Trophoblast cell (in vitro differentiated cells and primary cell): ENCODE data around the gene EIF3D.
A peak's percentile ranks its signal among the peaks of the same experiment; 100 is the strongest.

Experiments used
- DNase-seq, 2 donors: peaks; one replicate each; pipeline ENCODE4 v3.0.0-alpha.2; 2016
- H2AFZ ChIP-seq: 2 replicates; pipeline ENCODE4 v1.6.1; 2013; ENCODE audit warnings: low read length, moderate library complexity, mild to moderate bottlenecking; ENCODE audit not compliant: insufficient read depth, poor library complexity
- H2AK5ac ChIP-seq: 2 replicates; pipeline ENCODE4 v1.6.1; 2013; ENCODE audit warnings: mild to moderate bottlenecking, low read length
- H2BK120ac ChIP-seq: 2 replicates; pipeline ENCODE4 v1.6.1; 2013; ENCODE audit warnings: low read length, mild to moderate bottlenecking, moderate library complexity; ENCODE audit not compliant: insufficient read depth, poor library complexity
- H2BK12ac ChIP-seq: 2 replicates; pipeline ENCODE4 v1.6.1; 2013; ENCODE audit warnings: mild to moderate bottlenecking, low read length, moderate library complexity
- H2BK5ac ChIP-seq: 2 replicates; pipeline ENCODE4 v1.6.1; 2013; ENCODE audit warnings: low read length, low read depth, moderate library complexity, mild to moderate bottlenecking; ENCODE audit not compliant: poor library complexity
- H3K14ac ChIP-seq: 2 replicates; pipeline ENCODE4 v1.6.1; 2013; ENCODE audit warnings: mild to moderate bottlenecking, low read length
- H3K18ac ChIP-seq: 2 replicates; pipeline ENCODE4 v1.6.1; 2013; ENCODE audit warnings: mild to moderate bottlenecking, low read length
- H3K23ac ChIP-seq: 2 replicates; pipeline ENCODE4 v1.6.1; 2013; ENCODE audit warnings: low read length
- H3K27ac ChIP-seq: 2 replicates; pipeline ENCODE4 v1.5.1; 2013; ENCODE audit warnings: low read depth, mild to moderate bottlenecking, inconsistent platforms, low read length, moderate library complexity
- H3K27me3 ChIP-seq: 2 replicates; pipeline ENCODE4 v1.6.1; 2013; ENCODE audit warnings: inconsistent platforms, mild to moderate bottlenecking, low read length, moderate library complexity; ENCODE audit not compliant: insufficient read depth
- H3K36me3 ChIP-seq, 2 experiments: 1 replicate in 1 of 2; 2 replicates in 1 of 2; pipeline ENCODE4 v1.6.1; 2013; ENCODE audit warnings: low read length in 2 of 2, mild to moderate bottlenecking in 2 of 2, moderate library complexity in 1 of 2; ENCODE audit not compliant: insufficient read depth in 2 of 2, control insufficient read depth in 1 of 2
- H3K4ac ChIP-seq: 2 replicates; pipeline ENCODE4 v1.6.1; 2013; ENCODE audit warnings: low read depth, mild to moderate bottlenecking, low read length, moderate library complexity
- H3K4me1 ChIP-seq, 2 experiments: 1 replicate in 1 of 2; 2 replicates in 1 of 2; pipeline ENCODE4 v1.6.1; 2013; ENCODE audit warnings: low read length in 2 of 2, mild to moderate bottlenecking in 2 of 2, moderate library complexity in 1 of 2; ENCODE audit not compliant: insufficient read depth in 2 of 2, control insufficient read depth in 1 of 2
- H3K4me2 ChIP-seq: 2 replicates; pipeline ENCODE4 v1.6.1; 2013; ENCODE audit warnings: inconsistent platforms, mild to moderate bottlenecking, low read length, moderate library complexity
- H3K4me3 ChIP-seq: 2 replicates; pipeline ENCODE4 v1.5.1; 2013; ENCODE audit warnings: mild to moderate bottlenecking, low read depth, low read length, inconsistent platforms
- H3K79me1 ChIP-seq: one replicate; pipeline ENCODE4 v1.6.1; 2013; ENCODE audit warnings: low read length
- H3K79me2 ChIP-seq: 2 replicates; pipeline ENCODE4 v1.6.1; 2013; ENCODE audit warnings: low read length, mild to moderate bottlenecking; ENCODE audit not compliant: control insufficient read depth, insufficient read depth, poor library complexity
- H3K9ac ChIP-seq: 2 replicates; pipeline ENCODE4 v1.6.1; 2013; ENCODE audit warnings: mild to moderate bottlenecking, low read length
- H3K9me3 ChIP-seq: 2 replicates; pipeline ENCODE4 v1.6.1; 2013; ENCODE audit warnings: low read depth, mild to moderate bottlenecking, control low read depth, inconsistent platforms, low read length; ENCODE audit not compliant: insufficient read depth
- H4K12ac ChIP-seq: 2 replicates; pipeline ENCODE4 v1.6.1; 2013; ENCODE audit warnings: low read depth, mild to moderate bottlenecking, low read length, moderate library complexity
- H4K8ac ChIP-seq: 2 replicates; pipeline ENCODE4 v1.6.1; 2013; ENCODE audit warnings: low read depth, mild to moderate bottlenecking, low read length, moderate library complexity
- H4K91ac ChIP-seq: one replicate; pipeline ENCODE4 v1.6.1; 2013; ENCODE audit warnings: low read depth, mild to moderate bottlenecking, low read length, moderate library complexity
- WGBS: extraction: QIAGEN DNeasy Blood & Tissue Kit; methylation state at CpG from one replicate; pipeline ENCODE4 v1.1.7; 2013; ENCODE audit warnings: missing lambda C conversion rate; ENCODE audit not compliant: insufficient read length, insufficient coverage; ENCODE audit errors: extremely low coverage; 5-methylcytosine and 5-hydroxymethylcytosine counted together

Gene EIF3D

DNA sequence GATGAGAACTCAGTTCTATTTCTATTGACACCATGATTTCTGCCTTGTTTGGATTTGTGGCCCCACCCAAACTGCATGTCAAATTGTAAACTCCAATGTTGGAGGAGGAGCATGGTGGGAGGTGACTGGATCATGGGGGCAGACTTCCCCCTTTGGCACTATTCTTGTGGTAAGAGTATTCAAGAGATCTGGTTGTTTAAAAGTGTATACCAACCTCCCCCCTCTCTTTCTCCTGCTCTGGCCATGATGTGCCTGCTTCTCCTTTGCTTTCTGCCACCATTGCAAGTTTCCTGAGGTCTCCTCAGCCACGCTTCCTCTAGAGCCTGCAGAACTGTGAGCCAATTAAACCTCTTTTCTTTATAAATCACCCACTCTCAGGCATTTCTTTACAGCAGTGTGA lies 14.2 kb downstream of the EIF3D start:
- Histone ChIP-seq H3K9me3 (no peaks in the 10 kb centered on the region), H3K27me3 (no peaks in the 10 kb centered on the region), H3K4me2 (no peak overlapping the region), H3K9ac (no peak overlapping the region), H2BK5ac (no peak overlapping the region), H2AFZ (no peak overlapping the region), H3K18ac (no peak overlapping the region), H4K8ac (no peak overlapping the region), H3K23ac (no peak overlapping the region), H3K14ac (no peak overlapping the region), H4K12ac (no peak overlapping the region), H3K4ac (no peak overlapping the region), H3K4me1 (no peaks in the 10 kb centered on the region), H3K79me2 (no peaks in the 10 kb centered on the region), H3K79me1 (no peaks in the 10 kb centered on the region), H4K91ac (no peak overlapping the region), H2BK120ac (no peak overlapping the region), H2BK12ac (no peak overlapping the region), H2AK5ac (no peak overlapping the region), H3K36me3 (peaks cover 69 to 84% of the 10 kb centered on the region in 2 experiments), H3K27ac (no peak overlapping the region), H3K4me3 (no peak overlapping the region)
- no peak for DNase-seq
- WGBS = no CpG with 5 or more reads among the region's 1 CpG

- Histone ChIP-seq H2BK5ac (no peak overlapping the region), H3K27ac (no peak overlapping the region), H3K14ac (no peak overlapping the region), H3K79me2 (no peaks in the 10 kb centered on the region), H3K9ac (no peak overlapping the region), H4K12ac (no peak overlapping the region), H2AFZ (no peak overlapping the region), H3K27me3 (no peaks in the 10 kb centered on the region), H3K23ac (no peak overlapping the region), H3K36me3 (peaks cover 54 to 66% of the 10 kb centered on the region in 2 experiments), H2AK5ac (no peak overlapping the region), H3K79me1 (no peaks in the 10 kb centered on the region), H4K8ac (no peak overlapping the region), H3K18ac (no peak overlapping the region), H3K4me2 (no peak overlapping the region), H4K91ac (no peak overlapping the region), H3K4me1 (no peaks in the 10 kb centered on the region), H2BK120ac (no peak overlapping the region), H3K9me3 (no peaks in the 10 kb centered on the region), H3K4me3 (no peak overlapping the region), H2BK12ac (no peak overlapping the region), H3K4ac (no peak overlapping the region)
- WGBS = no CpG with 5 or more reads among the region's 4 CpGs
- DNase-seq = no peak
Measured at GRCh38 chr22:36512991-36513390, 16.0 kb downstream of the EIF3D start.

GRCh38 chr22:36512333-36512732 lies 16.6 kb downstream of the EIF3D start:
- H3K4me2 ChIP-seq = no peak overlapping the region
- no peaks in the 10 kb centered on the region for H3K79me1 ChIP-seq
- no peak overlapping the region for H3K9ac ChIP-seq
- no peaks in the 10 kb centered on the region for H3K79me2 ChIP-seq
- no peak for DNase-seq
- no peak overlapping the region for H2AFZ ChIP-seq
- no peak overlapping the region for H4K12ac ChIP-seq
- H2BK12ac ChIP-seq = no peak overlapping the region
- no peak overlapping the region for H3K4ac ChIP-seq
- no peak overlapping the region for H4K8ac ChIP-seq
- H3K27ac ChIP-seq = no peak overlapping the region
- no peak overlapping the region for H2BK5ac ChIP-seq
- H3K18ac ChIP-seq = no peak overlapping the region
- WGBS = no CpG with 5 or more reads among the region's 8 CpGs
- no peak overlapping the region for H4K91ac ChIP-seq
- H3K4me3 ChIP-seq = no peak overlapping the region
- H3K23ac ChIP-seq = no peak overlapping the region
- H2BK120ac ChIP-seq = no peak overlapping the region
- no peak overlapping the region for H2AK5ac ChIP-seq
- H3K14ac ChIP-seq = no peak overlapping the region
- peaks cover 48 to 60% of the 10 kb centered on the region in 2 experiments for H3K36me3 ChIP-seq
- no peaks in the 10 kb centered on the region for H3K9me3 ChIP-seq
- peaks cover 0 to under 1% of the 10 kb centered on the region in 2 experiments for H3K4me1 ChIP-seq
- no peaks in the 10 kb centered on the region for H3K27me3 ChIP-seq

DNA sequence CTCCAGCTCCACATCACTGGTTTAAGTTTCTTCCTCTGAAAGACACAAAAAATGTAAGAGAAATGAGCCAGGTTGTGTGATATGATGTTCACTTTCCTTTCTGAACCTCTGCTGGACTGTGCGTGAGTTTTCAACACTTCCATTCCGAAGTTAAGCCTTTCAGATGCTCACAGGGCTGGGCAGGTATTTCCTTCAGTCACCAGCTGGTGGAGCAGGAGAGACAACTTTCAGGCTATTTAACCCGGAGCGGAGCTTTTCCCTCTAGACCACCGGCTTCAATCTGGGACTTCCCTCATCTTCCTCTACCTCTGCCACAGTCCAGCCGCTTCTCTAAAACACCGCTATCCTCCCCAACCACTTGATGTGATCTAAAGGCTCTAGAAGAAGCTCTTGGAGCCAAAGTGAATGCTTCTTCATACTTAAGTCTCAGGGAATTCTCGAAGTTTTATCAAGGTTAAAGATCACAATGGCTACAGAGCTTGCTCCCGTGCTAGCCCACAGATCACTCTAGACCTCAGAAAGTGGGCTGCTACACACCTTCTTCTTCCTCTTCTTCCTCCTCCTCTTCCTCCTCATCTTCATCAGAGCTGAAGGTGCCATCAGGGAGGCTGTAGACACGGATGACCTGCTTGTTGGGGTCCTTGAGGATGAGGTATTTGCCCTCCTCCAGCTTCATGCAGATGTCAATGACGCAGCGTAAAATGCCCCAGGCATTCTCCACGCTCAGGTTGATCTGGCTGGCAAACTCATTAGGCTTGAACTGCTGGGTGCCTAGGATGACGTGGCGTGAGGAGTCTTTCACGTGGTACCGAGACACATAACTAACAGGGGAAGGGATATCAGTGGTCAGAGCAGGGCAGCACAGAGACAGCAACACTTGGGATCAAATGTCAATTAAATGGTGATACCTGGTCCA lies 17.7 kb downstream of the EIF3D start:
- DNase-seq = peak; percentile 76 to 84
- Histone ChIP-seq H4K12ac (no peak overlapping the region), H3K27me3 (no peaks in the 10 kb centered on the region), H3K9ac (no peak overlapping the region), H2BK5ac (no peak overlapping the region), H3K27ac (no peak overlapping the region), H4K91ac (no peak overlapping the region), H3K4me2 (no peak overlapping the region), H3K79me1 (peaks cover 5% of the 10 kb centered on the region), H3K4me3 (no peak overlapping the region), H3K18ac (no peak overlapping the region), H2AK5ac (no peak overlapping the region), H3K4me1 (peaks cover 3 to 9% of the 10 kb centered on the region in 2 experiments), H2BK12ac (no peak overlapping the region), H4K8ac (no peak overlapping the region), H3K79me2 (peaks cover 2% of the 10 kb centered on the region), H3K9me3 (no peaks in the 10 kb centered on the region), H2AFZ (no peak overlapping the region), H3K4ac (no peak overlapping the region), H3K36me3 (peaks cover 38 to 50% of the 10 kb centered on the region in 2 experiments), H3K23ac (no peak overlapping the region), H2BK120ac (no peak overlapping the region), H3K14ac (no peak overlapping the region)
- no CpG with 5 or more reads among the region's 17 CpGs for WGBS
